Activated CD4-positive, alpha-beta T cell treated with anti-CD3 and anti-CD28 coated beads, Interleukin-2, amount 10 ng/mL, durations not matched to agents 7 days and 5 days (primary cell): ENCODE results near the gene PIK3C2G. TPM values are rescaled to one million over a fixed set of nuclear protein-coding genes. Genes with fewer than 3 reads are reported as not detected.
"Not testable (repeated sequence)": the region's sequence is repeated elsewhere in the genome, so short reads cannot be mapped to it uniquely, and the experiment has no call there.

Experiments
- CTCF ChIA-PET: fragments of 350-600 bp; sonication (Branson Sonifier 250); formaldehyde crosslinking; loops from one replicate; lab custom pipeline; 2021; ENCODE audit warnings: antibody characterized with exemption; lab: Charles Lee
- POLR2A ChIA-PET: fragments of 350-600 bp; sonication (Branson Sonifier 250); formaldehyde crosslinking; loops from one replicate; lab custom pipeline; 2021; ENCODE audit warnings: antibody characterized with exemption; lab: Charles Lee
- DNase-seq: peaks from one replicate; pipeline ENCODE4 v3.0.0-alpha.2; 2020
- H3K27ac Mint-ChIP-seq: one replicate; pipeline ENCODE4 v1.8.0; 2021; ENCODE audit warnings: mild to moderate bottlenecking, moderate library complexity, mixed read lengths
- H3K27me3 Mint-ChIP-seq: one replicate; pipeline ENCODE4 v1.8.0; 2021; ENCODE audit warnings: mixed read lengths
- H3K36me3 Mint-ChIP-seq: one replicate; pipeline ENCODE4 v1.8.0; 2021; ENCODE audit warnings: low read depth, mixed read lengths
- H3K4me1 Mint-ChIP-seq: one replicate; pipeline ENCODE4 v1.8.0; 2021; ENCODE audit warnings: mixed read lengths
- H3K4me3 Mint-ChIP-seq: one replicate; pipeline ENCODE4 v1.8.0; 2021; ENCODE audit warnings: mild to moderate bottlenecking, moderate library complexity, mixed read lengths
- H3K9me3 Mint-ChIP-seq: one replicate; pipeline ENCODE4 v1.8.0; 2021; ENCODE audit warnings: mixed read lengths
- total RNA-seq, 2 experiments: library from RNA; stranded (reverse); gene quantifications; one replicate each; pipeline ENCODE4 v1.2.3, GENCODE V29; 2021

Gene PIK3C2G
- total RNA-seq, 2 experiments from 2014 or later = not detected

GRCh38 chr12:18482601-18483120, 221.3 kb downstream of the PIK3C2G start:
- no peak overlapping the region for H3K27ac Mint-ChIP-seq
- no peaks in the 10 kb centered on the region for H3K4me1 Mint-ChIP-seq
- no peaks in the 10 kb centered on the region for H3K36me3 Mint-ChIP-seq
- POLR2A ChIA-PET = no interaction called here
- no peaks in the 10 kb centered on the region for H3K9me3 Mint-ChIP-seq
- H3K4me3 Mint-ChIP-seq = no peak overlapping the region
- DNase-seq = no peak
- no peaks in the 10 kb centered on the region for H3K27me3 Mint-ChIP-seq
- CTCF ChIA-PET = no interaction called here

DNA sequence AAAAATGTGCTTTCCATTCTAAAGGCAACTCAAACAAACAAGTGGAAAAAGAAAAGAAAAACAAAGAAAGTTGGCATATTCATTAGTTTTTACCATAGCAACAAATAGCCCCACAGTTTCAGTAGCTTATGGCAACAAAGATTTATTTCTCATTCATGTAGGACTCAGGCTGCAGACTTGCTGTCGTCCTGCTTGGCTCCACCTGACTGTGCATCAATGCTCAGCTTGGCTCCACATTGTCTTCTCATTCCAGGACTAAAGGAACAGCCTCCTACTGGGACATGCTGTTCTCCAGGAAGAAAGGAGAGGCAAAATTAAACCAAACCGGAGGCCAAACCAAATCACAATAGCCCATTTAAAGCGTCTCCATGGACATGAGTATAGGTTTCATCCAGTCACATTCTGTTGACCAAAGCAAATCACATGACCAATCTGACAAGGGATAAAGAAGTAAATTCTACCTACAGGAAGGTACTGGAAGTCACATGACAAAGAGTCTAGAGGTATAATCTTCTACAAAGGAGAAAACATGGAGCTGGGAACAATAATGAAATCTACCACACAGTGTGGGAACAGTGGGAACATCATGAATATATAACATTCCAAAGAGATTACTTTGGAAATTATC, 222.5 kb downstream of the PIK3C2G start:
- Mint-ChIP-seq H3K9me3 (no peaks in the 10 kb centered on the region), H3K36me3 (no peaks in the 10 kb centered on the region), H3K27ac (no peak overlapping the region), H3K4me3 (no peak overlapping the region), H3K27me3 (no peaks in the 10 kb centered on the region), H3K4me1 (no peaks in the 10 kb centered on the region)
- no peak for DNase-seq
- POLR2A ChIA-PET = no interaction called here
- CTCF ChIA-PET = no interaction called here

DNA sequence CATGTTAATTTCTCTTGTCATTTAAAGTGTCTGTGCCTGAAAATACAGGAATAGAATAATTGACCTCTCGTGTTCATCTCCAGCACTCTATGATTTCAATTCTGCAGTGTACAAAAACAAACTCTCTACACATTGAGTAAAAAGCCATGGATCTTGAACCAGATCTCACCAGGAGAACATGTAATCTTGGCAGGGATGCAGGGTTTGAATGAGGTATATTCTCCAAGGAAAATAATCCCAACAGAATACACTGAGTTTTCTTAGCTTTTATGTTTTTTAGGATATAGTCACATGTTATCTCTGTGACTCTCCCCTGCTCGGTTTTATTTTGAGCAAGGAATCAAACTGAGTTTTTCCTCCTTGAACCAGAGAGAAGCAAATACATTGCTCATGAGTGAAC, 224.7 kb downstream of the PIK3C2G start:
- no peaks in the 10 kb centered on the region for H3K9me3 Mint-ChIP-seq
- H3K27me3 Mint-ChIP-seq = no peaks in the 10 kb centered on the region
- no peak for DNase-seq
- no peak overlapping the region for H3K4me3 Mint-ChIP-seq
- H3K36me3 Mint-ChIP-seq = no peaks in the 10 kb centered on the region
- ChIA-PET POLR2A (no interaction called here), CTCF (no interaction called here)
- H3K27ac Mint-ChIP-seq = no peak overlapping the region
- H3K4me1 Mint-ChIP-seq = no peaks in the 10 kb centered on the region

- POLR2A ChIA-PET = no interaction called here
- CTCF ChIA-PET = no interaction called here
These were observed 226.2 kb downstream of the PIK3C2G start for GRCh38 chr12:18487509-18487908.

DNA sequence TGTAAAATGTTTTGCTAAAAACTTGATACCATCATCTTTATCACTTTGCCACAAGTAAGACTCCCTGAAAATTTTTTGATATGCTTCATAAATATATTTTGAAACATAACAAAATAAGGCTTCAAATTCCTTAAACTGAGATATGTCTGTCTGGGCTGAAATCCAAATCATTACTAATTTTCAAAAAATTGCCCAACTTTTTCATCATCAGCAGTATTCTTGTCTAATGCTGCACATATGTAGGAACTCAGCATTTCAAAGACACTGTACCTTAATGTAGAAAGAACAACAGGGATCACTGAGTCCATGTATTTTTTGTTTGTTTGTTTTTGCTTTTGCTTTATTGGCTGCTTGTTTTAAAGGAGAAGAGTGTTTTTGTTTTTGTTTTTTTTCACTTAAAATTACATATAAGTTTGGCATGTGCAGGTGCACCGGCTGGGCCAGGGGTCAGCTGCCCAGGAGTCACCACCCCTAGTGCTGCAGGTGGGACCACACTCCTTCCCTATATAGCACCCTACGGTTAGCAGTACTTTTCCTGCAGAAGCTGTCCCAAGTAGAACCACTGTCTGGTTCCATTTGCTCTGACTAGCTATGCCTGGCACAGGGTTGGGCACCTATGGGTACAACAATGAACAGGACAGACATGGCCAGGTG, 231.2 kb downstream of the PIK3C2G start:
- CTCF ChIA-PET = no interaction called here

More at GRCh38 chr12:18487509-18487908, 226.2 kb downstream of the PIK3C2G start:
- no peak overlapping the region for H3K4me3 Mint-ChIP-seq
- H3K9me3 Mint-ChIP-seq = no peaks in the 10 kb centered on the region
- H3K36me3 Mint-ChIP-seq = no peaks in the 10 kb centered on the region
- H3K27me3 Mint-ChIP-seq = no peaks in the 10 kb centered on the region
- H3K27ac Mint-ChIP-seq = no peak overlapping the region
- no peak for DNase-seq
- no peaks in the 10 kb centered on the region for H3K4me1 Mint-ChIP-seq

GRCh38 chr12:18496156-18496555, 234.8 kb downstream of the PIK3C2G start:
- H3K4me1 Mint-ChIP-seq = no peaks in the 10 kb centered on the region
- H3K4me3 Mint-ChIP-seq = no peak overlapping the region
- DNase-seq = no peak
- H3K27ac Mint-ChIP-seq = no peak overlapping the region
- ChIA-PET POLR2A (no interaction called here), CTCF (no interaction called here)
- H3K9me3 Mint-ChIP-seq = no peaks in the 10 kb centered on the region
- no peaks in the 10 kb centered on the region for H3K27me3 Mint-ChIP-seq
- H3K36me3 Mint-ChIP-seq = no peaks in the 10 kb centered on the region

More for the DNA sequence above, 231.2 kb downstream of the PIK3C2G start:
- POLR2A ChIA-PET = no interaction called here
- DNase-seq = no peak
- Mint-ChIP-seq H3K27ac (no peak overlapping the region), H3K4me1 (no peaks in the 10 kb centered on the region), H3K9me3 (no peaks in the 10 kb centered on the region), H3K36me3 (no peaks in the 10 kb centered on the region), H3K4me3 (no peak overlapping the region), H3K27me3 (no peaks in the 10 kb centered on the region)

GRCh38 chr12:18500160-18500574, 238.8 kb downstream of the PIK3C2G start:
- DNase-seq, POLR2A ChIA-PET, H3K27me3 Mint-ChIP-seq, H3K4me3 Mint-ChIP-seq, H3K9me3 Mint-ChIP-seq, H3K4me1 Mint-ChIP-seq, H3K27ac Mint-ChIP-seq, H3K36me3 Mint-ChIP-seq: not testable (repeated sequence)
- CTCF ChIA-PET = interaction anchor here (1.3 kb wide), 1 partner anchor 23 kb away, joined by 3 read pairs; no protein-coding TSS in a partner anchor

- POLR2A ChIA-PET, H3K27me3 Mint-ChIP-seq, H3K36me3 Mint-ChIP-seq, H3K9me3 Mint-ChIP-seq, DNase-seq, H3K27ac Mint-ChIP-seq, H3K4me3 Mint-ChIP-seq, H3K4me1 Mint-ChIP-seq: not testable (repeated sequence)
- CTCF ChIA-PET = interaction anchor here (1.3 kb wide), 1 partner anchor 23 kb away, joined by 3 read pairs; no protein-coding TSS in a partner anchor
These were observed 239.4 kb downstream of the PIK3C2G start for GRCh38 chr12:18500736-18501135.

GRCh38 chr12:18502422-18502968, 241.2 kb downstream of the PIK3C2G start:
- Mint-ChIP-seq H3K27ac (no peak overlapping the region), H3K4me1 (no peaks in the 10 kb centered on the region), H3K4me3 (no peak overlapping the region), H3K36me3 (no peaks in the 10 kb centered on the region), H3K27me3 (no peaks in the 10 kb centered on the region), H3K9me3 (peaks cover 6% of the 10 kb centered on the region)
- ChIA-PET CTCF (no interaction called here), POLR2A (no interaction called here)
- DNase-seq = no peak

DNA sequence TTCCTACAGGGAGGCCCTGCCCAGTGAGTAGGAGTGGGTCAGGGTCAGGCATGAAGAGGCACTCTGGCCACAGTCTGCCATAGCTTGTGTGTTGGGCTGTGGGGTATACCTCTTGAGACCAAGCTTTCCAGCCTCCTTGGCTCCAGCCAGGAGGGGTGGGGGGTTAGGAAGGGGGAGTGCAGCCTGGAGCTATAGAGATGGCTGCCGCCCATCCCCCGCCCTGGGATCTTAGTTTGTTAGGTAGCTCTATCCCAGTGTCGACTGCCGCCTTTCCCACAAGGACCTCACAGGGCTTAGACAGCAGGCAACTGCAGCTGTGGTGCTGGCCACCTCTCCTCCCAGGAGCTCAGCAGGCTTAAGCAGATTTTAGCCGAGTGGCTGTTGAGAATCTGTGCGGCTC, 260.1 kb downstream of the PIK3C2G start:
- H3K4me1 Mint-ChIP-seq = no peaks in the 10 kb centered on the region
- no peaks in the 10 kb centered on the region for H3K27me3 Mint-ChIP-seq
- no peak overlapping the region for H3K27ac Mint-ChIP-seq
- no peaks in the 10 kb centered on the region for H3K36me3 Mint-ChIP-seq
- ChIA-PET CTCF (no interaction called here), POLR2A (no interaction called here)
- peaks cover 32% of the 10 kb centered on the region for H3K9me3 Mint-ChIP-seq
- no peak for DNase-seq
- no peak overlapping the region for H3K4me3 Mint-ChIP-seq

DNA sequence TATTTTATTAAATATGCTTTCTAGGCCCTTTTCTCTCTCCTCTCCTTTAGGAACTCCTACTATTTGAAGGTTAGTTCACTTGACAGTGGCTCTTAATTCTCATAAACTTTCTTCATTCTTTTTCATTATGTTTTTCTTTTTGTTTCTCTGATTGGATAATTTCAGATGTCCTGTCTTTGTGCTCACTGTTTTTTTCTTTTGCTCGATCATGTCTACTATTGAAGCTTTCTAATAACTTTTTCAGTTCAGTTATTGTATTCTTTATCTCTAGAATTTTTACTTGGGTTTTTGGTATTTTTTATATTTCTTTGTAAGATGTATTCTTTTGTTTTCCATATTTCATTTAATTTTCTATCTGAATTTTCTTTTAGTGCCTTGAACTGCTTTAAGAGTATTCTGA, 261.5 kb downstream of the PIK3C2G start:
- CTCF ChIA-PET = no interaction called here
- DNase-seq = no peak
- H3K4me1 Mint-ChIP-seq = no peaks in the 10 kb centered on the region
- H3K4me3 Mint-ChIP-seq = no peak overlapping the region
- H3K27ac Mint-ChIP-seq = no peak overlapping the region
- POLR2A ChIA-PET = no interaction called here
- H3K27me3 Mint-ChIP-seq = no peaks in the 10 kb centered on the region
- peaks cover 29% of the 10 kb centered on the region for H3K9me3 Mint-ChIP-seq
- H3K36me3 Mint-ChIP-seq = no peaks in the 10 kb centered on the region

DNA sequence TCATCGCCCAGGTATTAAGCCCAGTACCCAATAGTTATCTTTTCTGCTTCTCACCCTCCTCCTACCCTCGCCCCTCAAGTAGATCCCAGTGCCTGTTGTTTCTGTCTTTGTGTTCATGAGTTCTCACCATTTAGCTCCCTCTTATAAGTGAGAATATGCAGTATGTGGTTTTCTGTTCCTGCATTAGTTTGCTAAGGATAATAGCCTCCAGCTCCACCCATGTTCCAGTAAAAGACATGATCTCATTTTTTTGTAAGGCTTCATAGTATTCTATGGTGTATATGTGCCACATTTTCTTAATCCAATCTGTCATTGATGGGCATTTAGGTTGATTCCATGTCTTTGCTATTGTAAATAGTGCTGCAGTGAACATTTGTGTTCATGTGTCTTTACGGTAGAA, 281.2 kb downstream of the PIK3C2G start:
- H3K36me3 Mint-ChIP-seq, H3K27ac Mint-ChIP-seq, POLR2A ChIA-PET, H3K9me3 Mint-ChIP-seq, H3K4me1 Mint-ChIP-seq, H3K27me3 Mint-ChIP-seq, DNase-seq, H3K4me3 Mint-ChIP-seq: not testable (repeated sequence)
- CTCF ChIA-PET = interaction anchor here (0.6 kb wide), 1 partner anchor 805 kb away, joined by 5 read pairs; no protein-coding TSS in a partner anchor

- no peak for DNase-seq
- no peak overlapping the region for H3K4me3 Mint-ChIP-seq
- no peak overlapping the region for H3K27ac Mint-ChIP-seq
- ChIA-PET CTCF (no interaction called here), POLR2A (no interaction called here)
- no peaks in the 10 kb centered on the region for H3K27me3 Mint-ChIP-seq
- no peaks in the 10 kb centered on the region for H3K9me3 Mint-ChIP-seq
- H3K36me3 Mint-ChIP-seq = no peaks in the 10 kb centered on the region
- H3K4me1 Mint-ChIP-seq = no peaks in the 10 kb centered on the region
These were observed 285.1 kb downstream of the PIK3C2G start for GRCh38 chr12:18546399-18546798.
